DMS153 treated with DMSO at 0.1 percent for 48 hours (cell line): ENCODE measurements around the gene RILPL1.
"Not testable (repeated sequence)": the region's sequence is repeated elsewhere in the genome, so short reads cannot be mapped to it uniquely, and the experiment has no call there.

Experiments
- DNase-seq: peaks from one replicate; lab custom pipeline; 2025; ENCODE audit not compliant: unreplicated experiment; lab: John Stamatoyannopoulos, UW

Gene RILPL1

GRCh38 chr12:123497065-123497464, 36.5 kb downstream of the RILPL1 start:
- no peak for DNase-seq

GRCh38 chr12:123494124-123494851, 39.2 kb downstream of the RILPL1 start:
- no peak for DNase-seq

DNA sequence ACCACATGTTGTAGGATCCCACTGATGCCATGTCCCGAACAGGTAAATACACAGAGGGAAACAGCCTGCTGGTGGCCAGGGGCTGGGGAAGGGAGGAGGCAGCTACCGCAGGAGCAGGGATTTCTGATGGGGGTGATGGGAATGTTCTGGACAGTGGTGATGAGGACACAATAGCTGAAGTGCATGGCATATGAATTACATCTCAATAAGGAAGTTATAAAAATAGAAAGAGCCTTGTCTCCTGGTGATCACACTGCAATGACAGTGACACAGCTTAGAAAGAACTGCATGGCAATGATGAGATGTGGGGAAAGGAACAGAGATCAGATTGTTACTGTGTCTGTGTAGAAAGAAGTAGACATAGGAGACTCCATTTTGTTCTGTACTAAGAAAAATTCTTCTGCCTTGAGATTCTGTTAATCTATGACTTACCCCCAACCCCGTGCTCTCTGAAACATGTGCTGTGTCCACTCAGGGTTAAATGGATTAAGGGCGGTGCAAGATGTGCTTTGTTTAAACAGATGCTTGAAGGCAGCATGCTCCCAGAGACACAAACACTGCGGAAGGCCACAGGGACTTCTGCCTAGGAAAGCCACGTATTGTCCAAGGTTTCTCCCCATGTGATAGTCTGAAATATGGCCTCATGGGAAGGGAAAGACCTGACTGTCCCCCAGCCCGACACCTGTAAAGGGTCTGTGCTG, 41.0 kb downstream of the RILPL1 start:
- DNase-seq = not testable (repeated sequence)

- no peak for DNase-seq
Observed at GRCh38 chr12:123491481-123491880, 42.0 kb downstream of the RILPL1 start.

DNA sequence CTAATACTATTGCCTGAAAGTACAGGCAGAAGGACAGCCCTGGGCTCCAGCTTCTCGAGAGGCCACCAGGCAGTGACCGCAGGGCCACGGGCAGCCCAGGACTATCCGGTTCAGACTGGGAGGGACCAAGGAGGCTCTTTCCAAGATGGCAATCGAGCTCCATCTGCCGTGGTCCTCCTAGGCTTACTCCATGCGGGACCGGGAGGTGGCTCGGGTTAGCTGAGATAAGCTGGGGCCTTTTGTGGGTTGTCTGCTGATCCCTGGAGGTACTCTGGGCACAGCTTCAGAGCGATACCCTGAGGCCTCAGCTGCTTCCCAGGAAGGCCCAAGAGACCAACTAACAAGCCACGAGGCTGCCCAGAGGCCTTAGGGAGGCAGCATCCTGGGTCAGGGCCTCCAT, 42.5 kb downstream of the RILPL1 start:
- no peak for DNase-seq

DNA sequence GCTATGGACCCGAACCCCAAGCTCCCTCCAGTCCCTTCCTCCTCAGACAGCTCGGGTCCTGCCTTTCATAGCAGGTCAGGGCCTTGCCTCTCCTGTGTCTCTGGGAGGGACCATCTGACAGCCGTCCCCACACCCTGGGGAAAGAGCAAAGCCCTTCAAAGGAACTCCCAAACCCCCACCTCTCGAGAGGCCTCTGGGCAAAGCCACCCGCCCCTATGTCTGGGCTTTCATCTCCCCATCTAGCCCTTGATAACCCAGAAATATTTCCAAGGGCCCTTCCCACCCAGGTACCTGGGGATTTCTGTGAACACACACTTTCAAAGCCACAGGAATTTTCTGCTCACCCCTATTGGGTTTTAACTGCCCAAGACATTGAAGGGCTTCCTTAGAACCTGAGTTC, 43.4 kb downstream of the RILPL1 start:
- no peak for DNase-seq

GRCh38 chr12:123489580-123489979, 43.9 kb downstream of the RILPL1 start:
- DNase-seq = no peak

DNA sequence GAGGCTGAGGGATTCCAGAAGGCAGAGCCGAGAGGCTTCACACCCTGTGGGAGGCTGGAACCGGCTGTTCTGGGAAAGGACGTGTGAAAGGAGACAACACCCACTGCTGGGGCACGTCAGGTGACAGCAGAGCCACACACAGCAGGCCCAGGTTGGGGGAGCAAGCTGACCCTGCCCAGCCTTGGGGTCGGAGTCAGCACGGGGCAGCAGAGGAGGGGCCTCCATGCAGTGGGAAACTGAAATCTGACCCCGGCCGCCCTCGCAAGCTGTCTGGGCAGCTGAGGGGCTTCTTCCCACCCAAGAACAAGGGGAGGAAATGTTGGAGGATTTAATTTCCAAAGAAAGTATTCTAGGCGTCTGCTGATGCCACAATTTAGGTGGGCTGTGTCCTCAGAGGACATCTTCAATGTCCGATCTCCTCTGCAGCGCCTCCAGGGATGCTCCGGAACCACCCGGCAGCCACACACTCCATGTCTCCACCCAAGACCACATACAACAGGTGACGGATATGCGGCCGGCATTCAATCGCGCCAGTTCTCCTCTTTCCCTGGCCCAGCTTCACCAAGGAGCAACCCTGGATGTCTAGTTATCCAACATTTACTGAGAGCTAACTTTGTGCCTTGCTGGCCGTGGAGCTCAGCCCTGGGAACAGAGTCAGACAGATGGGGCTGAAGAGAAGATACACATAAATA, 44.8 kb downstream of the RILPL1 start:
- no peak for DNase-seq

- DNase-seq = no peak
Observed at GRCh38 chr12:123487428-123487827, 46.1 kb downstream of the RILPL1 start.

GRCh38 chr12:123485756-123486155, 47.8 kb downstream of the RILPL1 start:
- no peak for DNase-seq

GRCh38 chr12:123483602-123484248, 49.8 kb downstream of the RILPL1 start:
- DNase-seq = no peak

DNA sequence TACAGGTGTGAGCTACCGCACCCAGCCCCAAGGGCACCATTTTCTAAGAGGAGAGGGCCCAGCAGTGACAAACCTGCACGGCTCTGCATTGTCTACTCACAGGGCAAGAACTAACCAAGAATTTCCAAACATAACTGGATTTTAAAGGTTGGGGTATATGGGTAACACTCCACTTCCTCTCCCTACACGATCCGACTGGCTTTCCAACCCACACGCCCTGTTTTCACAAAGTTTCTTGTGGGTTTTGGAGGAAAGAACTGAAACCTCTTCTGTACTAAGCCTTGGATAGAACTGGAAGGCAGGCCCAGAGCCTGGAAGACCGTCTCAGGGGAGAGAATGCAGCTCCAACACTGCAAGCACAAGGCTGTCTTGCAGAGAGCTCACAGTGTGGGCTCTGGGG, 50.6 kb downstream of the RILPL1 start:
- DNase-seq = no peak

DNA sequence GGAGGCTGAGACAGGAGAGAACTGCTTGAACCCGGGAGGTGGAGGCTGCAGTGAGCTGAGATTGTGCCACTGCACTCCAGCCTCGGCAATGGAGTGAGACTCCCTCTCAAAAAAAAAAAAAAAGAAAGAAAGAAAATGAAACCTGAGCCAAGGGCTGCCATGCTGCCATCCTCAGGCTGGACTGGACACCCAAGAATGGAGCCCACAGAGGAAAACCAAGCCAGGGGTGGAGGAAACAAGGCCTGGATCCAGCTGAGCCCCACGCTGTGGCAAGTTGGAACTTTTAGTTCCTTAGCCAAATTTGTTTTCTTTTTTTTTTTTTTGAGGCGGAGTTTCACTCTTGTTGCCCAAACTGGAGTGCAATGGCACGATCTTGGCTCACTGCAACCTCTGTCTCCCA, 52.3 kb downstream of the RILPL1 start:
- not testable (repeated sequence) for DNase-seq

DNA sequence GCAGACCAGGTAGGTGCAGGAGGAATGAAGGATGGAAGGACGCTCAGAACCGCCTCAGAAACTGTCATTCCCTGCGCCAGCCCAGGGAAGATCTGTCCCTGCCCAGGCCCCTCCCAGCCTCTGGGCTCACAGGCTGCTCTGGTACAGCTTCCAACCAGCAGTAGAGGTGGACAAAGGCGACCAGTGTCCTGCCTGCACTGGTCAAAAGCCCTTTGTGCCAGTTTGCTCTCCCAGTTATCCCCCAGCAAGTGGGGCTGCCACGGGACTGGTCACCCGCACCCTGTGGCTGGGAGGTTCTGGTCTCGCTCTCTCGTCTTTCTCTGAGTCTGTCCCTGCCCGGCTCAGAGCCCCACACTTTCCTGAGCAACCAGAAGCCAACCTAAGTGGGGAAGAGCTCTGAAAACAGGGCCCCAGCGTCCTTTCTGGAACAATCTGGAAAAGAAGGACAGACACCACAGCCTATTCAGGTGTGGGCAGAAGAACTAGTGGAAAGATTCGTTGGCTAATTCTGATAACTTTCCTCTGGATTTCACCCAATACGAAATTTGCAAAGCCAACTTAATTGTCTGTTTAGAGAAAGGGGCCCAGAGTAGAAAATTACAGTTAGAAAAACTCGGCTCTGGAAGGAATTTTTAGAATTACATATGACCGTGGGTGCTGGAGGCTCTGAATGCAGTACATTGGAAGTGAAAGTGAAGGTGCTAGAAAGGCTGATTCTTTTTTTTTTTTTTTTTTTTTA, 53.9 kb downstream of the RILPL1 start:
- no peak for DNase-seq

- no peak for DNase-seq
Observed at GRCh38 chr12:123478762-123479161, 54.8 kb downstream of the RILPL1 start.

GRCh38 chr12:123478069-123478468, 55.5 kb downstream of the RILPL1 start:
- DNase-seq = no peak

DNA sequence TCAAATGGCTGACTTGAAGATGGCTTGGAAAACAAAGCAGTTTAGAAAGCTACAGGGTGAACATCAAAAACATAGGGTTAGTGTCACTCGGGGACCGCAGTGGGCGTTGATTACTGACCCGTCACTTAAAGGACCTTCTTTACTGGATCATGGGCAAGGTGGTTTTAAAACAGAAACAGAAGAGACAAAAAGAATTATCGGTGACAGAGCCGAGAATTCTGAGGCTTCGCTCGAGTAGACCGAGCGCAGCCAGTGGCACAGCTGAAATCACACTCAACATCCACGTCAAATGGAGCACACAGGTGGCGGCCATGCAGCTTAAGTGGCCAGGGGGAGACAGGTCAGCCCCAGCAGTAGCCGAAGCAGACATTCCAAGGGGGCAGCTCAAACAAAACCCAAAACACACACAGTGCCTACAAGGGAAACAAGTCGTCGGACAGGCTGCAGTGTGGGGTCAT, 58.2 kb downstream of the RILPL1 start:
- no peak for DNase-seq

DNA sequence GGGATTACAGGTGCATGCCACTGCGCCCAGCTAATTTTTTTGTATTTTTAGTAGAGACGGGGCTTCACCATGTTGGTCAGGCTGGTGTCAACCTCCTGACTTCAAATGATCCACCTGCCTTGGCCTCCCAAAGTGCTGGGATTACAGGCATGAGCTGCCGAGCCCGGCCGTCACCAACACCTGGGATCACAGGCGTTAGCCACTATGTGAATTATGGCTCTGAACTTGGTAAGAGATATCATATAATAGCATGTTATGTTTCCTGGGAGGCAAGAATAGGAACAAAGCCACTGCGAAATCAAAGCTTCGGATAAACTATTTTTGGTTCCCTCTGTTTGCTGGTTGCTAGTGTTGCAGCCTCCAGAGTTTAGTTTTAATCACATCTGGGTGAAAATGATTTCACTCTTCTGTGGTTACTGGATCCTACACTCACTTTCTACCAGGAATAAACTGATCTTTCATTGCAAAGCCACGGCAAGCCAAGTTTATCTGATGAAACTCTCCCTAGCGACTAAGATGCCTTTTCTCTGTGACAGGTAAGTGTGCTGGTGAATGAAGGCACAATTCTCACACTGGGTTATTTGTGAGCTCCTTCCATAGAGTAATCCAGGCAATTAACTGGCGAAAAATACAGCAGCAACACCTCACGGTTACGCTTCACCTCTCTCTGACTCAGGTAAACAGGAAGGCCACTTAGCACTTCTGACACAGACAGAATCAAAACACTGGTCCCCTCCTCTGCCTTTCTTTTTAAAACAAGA, 58.9 kb downstream of the RILPL1 start:
- DNase-seq = no peak

- no peak for DNase-seq
Observed at GRCh38 chr12:123472438-123472849, 61.1 kb downstream of the RILPL1 start.
